Kidney (tissue), 14 donors: ENCODE data around the gene UBE2J2. TPM values are rescaled to one million over a fixed set of nuclear protein-coding genes. Genes with fewer than 3 reads are reported as not detected.

Experiments used
- DNase-seq, 5 donors: peaks; one replicate each; pipeline ENCODE4 v3.0.0-alpha.2; 2013 to 2020
- FAIRE-seq: peaks from 2 replicates; lab custom pipeline; 2012; peaks lifted over from hg19 to GRCh38; lab: Jason Lieb, UNC
- H3K27ac ChIP-seq, 2 donors: one replicate each; pipeline ENCODE4 v1.7.0; 2013; ENCODE audit warnings: low read depth in 2 of 2, low read length in 2 of 2, inconsistent platforms in 1 of 2
- H3K27me3 ChIP-seq: one replicate; pipeline ENCODE4 v1.7.1; 2013; ENCODE audit warnings: low read length, inconsistent platforms; ENCODE audit not compliant: control insufficient read depth, insufficient read depth
- H3K36me3 ChIP-seq, 3 donors: one replicate each; pipeline versions ENCODE4 v1.7.0 to v1.7.1; 2013; ENCODE audit warnings: low read length in 3 of 3, control low read depth in 1 of 3, inconsistent platforms in 1 of 3; ENCODE audit not compliant: insufficient read depth in 3 of 3, control insufficient read depth in 2 of 3
- H3K4me1 ChIP-seq, 3 donors: one replicate each; pipeline versions ENCODE4 v1.7.0 to v1.7.1; 2013; ENCODE audit warnings: low read length in 3 of 3, inconsistent platforms in 1 of 3, low read depth in 1 of 3; ENCODE audit not compliant: control insufficient read depth in 2 of 3, insufficient read depth in 2 of 3
- H3K4me3 ChIP-seq, 3 donors: one replicate each; pipeline versions ENCODE4 v1.7.0 to v1.8.1; 2013; ENCODE audit warnings: low read length in 3 of 3, control low read depth in 1 of 3, inconsistent platforms in 1 of 3
- H3K9ac ChIP-seq, 3 donors: one replicate each; pipeline versions ENCODE4 v1.7.0 to v1.7.1; 2013; ENCODE audit warnings: low read length in 3 of 3, control low read depth in 1 of 3, inconsistent platforms in 1 of 3
- H3K9me3 ChIP-seq, 3 donors: one replicate each; pipeline versions ENCODE4 v1.7.0 to v1.7.1; 2013; ENCODE audit warnings: low read length in 3 of 3, control low read depth in 1 of 3, inconsistent platforms in 1 of 3; ENCODE audit not compliant: control insufficient read depth in 2 of 3, insufficient read depth in 1 of 3
- intact Hi-C: fragments of 100-400 bp; cut with DNase I; formaldehyde crosslinking; loops from one replicate; pipeline ENCODE4 v1.11.1; 2022
- polyA plus RNA-seq: library from polyadenylated mRNA; stranded (reverse); fragments of 350-450 nt; fragmentation: Illumina TruSeq; extraction: RNeasy Lipid Tissue Mini Kit (QIAGEN cat#74804); gene quantifications from one replicate; pipeline ENCODE4 v1.2.3, GENCODE V29; 2014; ENCODE audit warnings: low read depth, low replicate concordance; ENCODE audit not compliant: insufficient read depth
- total RNA-seq: library from RNA; stranded (reverse); fragmentation: NEBNext Ultra II Directional; extraction: Animal tissue kit (Norgen Biotek cat#: 25700); gene quantifications from one replicate; pipeline ENCODE4 v1.2.1, GENCODE V29; 2021
- TF ChIP-seq, protein P1 (sequence below): IDR thresholded peaks from 3 replicates; pipeline ENCODE4 v1.5.1; 2012; ENCODE audit warnings: mild to moderate bottlenecking, moderate library complexity, borderline replicate concordance; ENCODE audit not compliant: insufficient read depth; ENCODE audit errors: extremely low read depth
- donor health status: control.
- donor health status: control.
- donor health status: control.
- donor health status: control.
- donor health status: control.
- donor health status: DM: yes; HTN: yes; CAD: no.
- donor health status: Normal renal cell carcinoma (clear cell type).

The UBE2J2 gene
- total and polyA plus RNA-seq, 2 donors from 2014 or later, result 56.6 to 57.4 TPM

DNA sequence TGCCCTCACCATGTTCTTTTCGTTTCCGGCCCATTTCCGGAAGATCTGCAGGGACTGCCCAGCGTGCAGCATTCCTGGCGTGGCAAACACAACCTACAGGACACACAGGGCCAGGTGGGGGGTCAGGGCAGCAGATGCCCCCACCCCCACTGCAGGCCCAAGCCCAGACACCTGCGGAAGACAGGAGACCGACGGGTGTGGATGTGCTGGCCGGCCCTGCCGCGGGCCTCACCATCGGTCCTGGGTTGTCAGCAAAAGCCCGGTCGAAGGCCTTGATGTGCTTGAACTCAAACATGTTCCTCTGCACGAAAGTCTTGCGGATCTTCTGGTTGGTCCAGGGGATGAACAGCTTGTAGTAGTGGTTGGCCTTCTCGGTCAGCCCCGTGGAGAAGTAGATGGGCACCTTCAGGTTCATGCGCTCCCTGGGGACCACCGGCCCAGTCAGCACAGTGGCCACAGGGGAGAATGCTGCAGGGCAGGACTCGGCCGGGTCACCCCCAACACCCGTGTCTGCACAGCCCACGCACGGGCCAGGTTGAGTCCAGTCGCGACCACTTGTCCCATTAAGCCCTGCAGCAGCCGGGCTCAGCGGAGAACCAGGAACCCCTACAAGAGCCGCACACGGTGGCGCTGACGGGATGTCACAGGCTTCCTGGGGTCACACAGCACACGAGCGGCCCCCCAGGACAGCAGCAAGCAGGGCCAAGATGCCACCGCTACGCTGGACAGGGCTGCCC, 40.0 kb upstream of the UBE2J2 start:
- Histone ChIP-seq H3K36me3 (peaks cover 0 to 15% (median 11%) of the 10 kb centered on the region in 3 donors), H3K4me1 (peaks cover 0 to 6% (median 0%) of the 10 kb centered on the region in 3 donors)
- TF ChIP-seq, protein P1, sequence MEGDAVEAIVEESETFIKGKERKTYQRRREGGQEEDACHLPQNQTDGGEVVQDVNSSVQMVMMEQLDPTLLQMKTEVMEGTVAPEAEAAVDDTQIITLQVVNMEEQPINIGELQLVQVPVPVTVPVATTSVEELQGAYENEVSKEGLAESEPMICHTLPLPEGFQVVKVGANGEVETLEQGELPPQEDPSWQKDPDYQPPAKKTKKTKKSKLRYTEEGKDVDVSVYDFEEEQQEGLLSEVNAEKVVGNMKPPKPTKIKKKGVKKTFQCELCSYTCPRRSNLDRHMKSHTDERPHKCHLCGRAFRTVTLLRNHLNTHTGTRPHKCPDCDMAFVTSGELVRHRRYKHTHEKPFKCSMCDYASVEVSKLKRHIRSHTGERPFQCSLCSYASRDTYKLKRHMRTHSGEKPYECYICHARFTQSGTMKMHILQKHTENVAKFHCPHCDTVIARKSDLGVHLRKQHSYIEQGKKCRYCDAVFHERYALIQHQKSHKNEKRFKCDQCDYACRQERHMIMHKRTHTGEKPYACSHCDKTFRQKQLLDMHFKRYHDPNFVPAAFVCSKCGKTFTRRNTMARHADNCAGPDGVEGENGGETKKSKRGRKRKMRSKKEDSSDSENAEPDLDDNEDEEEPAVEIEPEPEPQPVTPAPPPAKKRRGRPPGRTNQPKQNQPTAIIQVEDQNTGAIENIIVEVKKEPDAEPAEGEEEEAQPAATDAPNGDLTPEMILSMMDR, result no peak

DNA sequence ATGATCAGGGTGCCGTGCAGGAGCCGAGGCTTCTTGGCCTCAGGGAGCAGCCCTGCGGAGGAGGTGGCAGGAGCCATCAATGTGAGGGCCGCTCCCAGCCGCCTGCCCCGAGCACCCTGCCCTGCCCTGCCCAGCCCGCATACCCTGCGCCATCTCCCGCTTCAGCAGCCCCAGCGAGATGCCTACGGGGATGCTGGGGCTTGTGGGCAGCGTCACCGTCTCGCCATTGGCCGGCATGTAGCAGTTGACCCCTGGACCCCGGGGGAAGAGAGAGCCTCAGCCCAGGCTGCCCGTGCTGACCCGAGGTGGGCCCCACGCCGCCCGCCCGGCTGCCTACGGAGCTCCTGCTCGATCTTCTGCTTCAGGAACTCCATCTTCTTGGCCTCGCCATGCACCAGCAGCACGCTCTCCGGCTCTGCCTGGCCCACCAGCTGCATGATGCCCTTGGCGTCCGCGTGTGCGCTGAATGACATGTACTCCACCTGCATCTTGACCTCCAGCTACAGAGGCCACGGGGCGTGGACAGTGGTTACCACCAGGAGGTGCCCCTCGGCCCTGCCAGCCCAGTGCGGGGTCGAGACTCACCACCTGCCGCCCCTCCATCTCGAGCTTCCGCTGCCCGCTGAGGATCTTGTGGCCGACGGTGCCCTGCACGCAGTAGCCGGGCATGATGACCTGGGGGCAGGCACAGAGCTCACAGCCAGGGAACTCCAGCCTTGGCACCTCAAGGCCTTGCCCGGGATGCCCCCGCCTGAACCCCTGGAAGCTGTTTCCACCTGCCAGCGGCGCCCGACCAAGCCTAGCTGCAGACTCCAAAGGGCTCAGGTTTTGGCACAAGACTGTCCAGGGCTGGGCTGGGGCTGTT, 39.0 kb upstream of the UBE2J2 start:
- H3K36me3 ChIP-seq, result peaks cover 0 to 15% (median 11%) of the 10 kb centered on the region in 3 donors
- FAIRE-seq, result no peak

More for the DNA sequence above, 40.0 kb upstream of the UBE2J2 start:
- DNase-seq, result no peak
- H3K9ac ChIP-seq, result no peak overlapping the region
- intact Hi-C loops, result no loop called here
- no peak overlapping the region for H3K27ac ChIP-seq
- no peaks in the 10 kb centered on the region for H3K9me3 ChIP-seq
- no peak overlapping the region for H3K4me3 ChIP-seq
- H3K27me3 ChIP-seq, result no peaks in the 10 kb centered on the region
- FAIRE-seq, result no peak

DNA sequence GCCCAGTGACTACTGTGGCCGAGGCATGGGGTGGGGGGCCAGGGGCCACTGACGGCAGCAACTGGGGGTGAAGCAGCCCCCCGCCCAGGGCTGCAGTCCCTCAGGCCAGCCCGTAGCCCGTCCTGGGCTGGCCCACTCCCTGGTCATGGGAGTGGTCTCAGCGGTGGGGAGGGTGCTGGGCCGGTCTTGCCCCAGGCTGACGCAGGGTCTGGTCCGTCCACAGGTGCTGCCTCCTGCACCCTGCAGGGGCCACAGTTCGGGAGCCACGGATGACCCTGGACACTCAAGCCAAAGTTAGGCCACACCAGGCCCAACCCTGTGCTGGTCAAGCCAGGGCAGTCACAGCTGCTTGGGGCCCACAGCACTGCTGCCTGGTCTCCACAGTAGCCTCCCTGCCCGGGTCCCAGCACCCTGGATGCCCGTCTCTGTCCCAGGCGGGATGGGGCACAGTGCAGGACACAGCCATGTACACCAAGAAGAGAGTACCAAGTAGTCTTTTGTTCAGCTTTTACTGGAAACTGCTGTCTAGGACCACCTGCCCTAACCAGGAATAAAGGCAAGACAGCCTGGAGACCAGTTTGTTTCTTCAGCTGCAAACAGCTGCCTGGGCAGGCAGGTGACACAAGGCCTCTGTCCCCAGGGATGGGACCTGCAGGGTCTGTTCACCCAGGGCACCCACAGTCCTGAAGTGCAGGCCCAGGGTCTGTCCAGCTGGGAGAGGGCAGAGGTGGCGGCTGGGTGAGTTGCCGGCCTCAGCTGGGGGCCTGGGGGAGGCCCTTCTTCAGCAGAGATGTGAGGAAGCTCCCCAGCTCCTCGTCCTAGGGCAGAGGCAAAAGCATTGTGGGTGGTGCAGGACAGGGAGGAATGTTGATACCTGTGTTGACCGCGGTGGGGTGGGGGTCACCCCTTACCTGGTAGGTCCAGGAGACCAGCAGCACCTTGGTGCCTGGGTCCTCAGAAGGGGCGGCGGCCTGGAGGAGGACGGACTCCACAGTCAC, 37.8 kb upstream of the UBE2J2 start:
- no peak overlapping the region for H3K27ac ChIP-seq
- no peak for DNase-seq

More for the DNA sequence above, 39.0 kb upstream of the UBE2J2 start:
- intact Hi-C loops, result no loop called here
- Histone ChIP-seq H3K4me1 (peaks cover 0 to 6% (median 0%) of the 10 kb centered on the region in 3 donors), H3K9me3 (no peaks in the 10 kb centered on the region), H3K9ac (no peak overlapping the region), H3K4me3 (no peak overlapping the region), H3K27ac (no peak overlapping the region), H3K27me3 (no peaks in the 10 kb centered on the region)
- TF ChIP-seq, protein P1, result no peak
- DNase-seq, result no peak

More for the DNA sequence above, 37.8 kb upstream of the UBE2J2 start:
- no peak for FAIRE-seq
- TF ChIP-seq, protein P1, result no peak
- intact Hi-C loops, result no loop called here
- Histone ChIP-seq H3K36me3 (peaks cover 0 to 15% (median 11%) of the 10 kb centered on the region in 3 donors), H3K27me3 (no peaks in the 10 kb centered on the region), H3K9ac (no peak overlapping the region), H3K4me1 (peaks cover 0 to 15% (median 7%) of the 10 kb centered on the region in 3 donors), H3K9me3 (no peaks in the 10 kb centered on the region), H3K4me3 (no peak overlapping the region)
